ENCODE data around the gene CTU2. TPM values are rescaled to one million over a fixed set of nuclear protein-coding genes. Genes with fewer than 3 reads are reported as not detected.

Gene CTU2
- total RNA-seq, 1 donor from 2014 or later, result 20.8 TPM

- H3K27ac Mint-ChIP-seq (ENCODE audit: unreplicated experiment), result no peak overlapping the region
- H3K27me3 Mint-ChIP-seq (ENCODE audit: unreplicated experiment), result no peaks in the 10 kb centered on the region
- no peaks in the 10 kb centered on the region for H3K36me3 Mint-ChIP-seq (ENCODE audit: low read depth, unreplicated experiment)
- no peaks in the 10 kb centered on the region for H3K4me1 Mint-ChIP-seq (ENCODE audit: unreplicated experiment)
- H3K4me3 Mint-ChIP-seq (ENCODE audit: unreplicated experiment), result no peak overlapping the region
- DNase-seq (ENCODE audit: low spot score), result no peak
- TF ChIP-seq CTCF (IDR thresholded peaks at IDR 0.05; ENCODE audit: unreplicated experiment), result no peak
- H3K9me3 Mint-ChIP-seq (ENCODE audit: unreplicated experiment), result no peaks in the 10 kb centered on the region
Observed at GRCh38 chr16:88681709-88682451, 24.4 kb upstream of the CTU2 start.

GRCh38 chr16:88684569-88685155, 21.6 kb upstream of the CTU2 start:
- peaks cover 13% of the 10 kb centered on the region for H3K27me3 Mint-ChIP-seq (ENCODE audit: unreplicated experiment)
- H3K9me3 Mint-ChIP-seq (ENCODE audit: unreplicated experiment), result no peaks in the 10 kb centered on the region
- TF ChIP-seq CTCF (IDR thresholded peaks at IDR 0.05; ENCODE audit: unreplicated experiment), result no peak
- no peaks in the 10 kb centered on the region for H3K4me1 Mint-ChIP-seq (ENCODE audit: unreplicated experiment)
- no peak overlapping the region for H3K27ac Mint-ChIP-seq (ENCODE audit: unreplicated experiment)
- no peaks in the 10 kb centered on the region for H3K36me3 Mint-ChIP-seq (ENCODE audit: low read depth, unreplicated experiment)
- no peak overlapping the region for H3K4me3 Mint-ChIP-seq (ENCODE audit: unreplicated experiment)
- DNase-seq (ENCODE audit: low spot score), result no peak

DNA sequence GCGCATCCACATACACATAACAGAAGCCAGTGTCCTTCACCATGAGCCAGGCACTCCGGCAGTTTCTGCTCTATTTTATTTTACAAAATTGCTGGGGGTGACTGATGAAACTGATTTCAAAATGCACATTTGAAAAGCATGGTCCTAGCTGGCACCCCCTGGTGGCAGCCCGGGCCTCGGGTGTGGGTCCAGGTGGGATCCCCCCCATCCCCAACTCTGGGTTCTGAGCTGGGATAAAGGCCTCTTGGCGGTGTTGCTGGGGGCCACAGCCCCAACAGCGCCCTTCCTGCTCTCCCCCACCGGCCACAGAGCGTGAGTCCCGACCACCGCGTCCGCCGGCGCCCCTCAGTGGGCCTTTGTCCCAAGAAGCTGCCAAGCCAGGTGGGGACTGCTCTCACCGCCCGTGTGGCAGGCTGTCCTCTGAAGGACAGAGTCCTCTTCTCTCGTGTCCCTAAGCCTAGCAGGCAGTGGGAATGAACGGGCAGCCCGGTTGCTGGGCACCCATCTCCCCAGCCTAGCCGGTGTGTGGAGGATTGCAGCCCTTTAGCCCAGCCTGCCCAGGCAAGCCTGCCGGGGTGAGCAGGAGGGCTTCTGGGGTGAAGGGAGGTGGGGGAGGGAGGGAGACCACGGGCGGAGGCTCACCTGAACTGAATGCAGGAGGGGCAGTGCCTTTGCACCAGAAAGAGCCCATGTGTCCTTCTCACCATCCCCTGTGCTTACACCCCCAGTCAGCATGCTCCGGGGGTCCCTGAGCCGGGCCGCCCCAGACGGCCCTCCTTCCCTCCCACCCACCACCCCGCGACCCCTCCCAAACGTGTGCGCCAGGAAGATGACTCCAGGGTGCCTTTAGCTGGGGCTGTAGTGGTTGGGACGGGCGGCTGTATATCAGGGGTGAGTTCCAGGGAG, 20.9 kb upstream of the CTU2 start:
- Mint-ChIP-seq H3K27ac (ENCODE audit: unreplicated experiment) (no peak overlapping the region), H3K4me3 (ENCODE audit: unreplicated experiment) (no peak overlapping the region), H3K4me1 (ENCODE audit: unreplicated experiment) (no peaks in the 10 kb centered on the region), H3K9me3 (ENCODE audit: unreplicated experiment) (no peaks in the 10 kb centered on the region), H3K36me3 (ENCODE audit: low read depth, unreplicated experiment) (no peaks in the 10 kb centered on the region), H3K27me3 (ENCODE audit: unreplicated experiment) (peaks cover 15% of the 10 kb centered on the region)
- peak; percentile 45 for TF ChIP-seq CTCF (IDR thresholded peaks at IDR 0.05; ENCODE audit: unreplicated experiment)
- peak; percentile 54 for DNase-seq (ENCODE audit: low spot score)

DNA sequence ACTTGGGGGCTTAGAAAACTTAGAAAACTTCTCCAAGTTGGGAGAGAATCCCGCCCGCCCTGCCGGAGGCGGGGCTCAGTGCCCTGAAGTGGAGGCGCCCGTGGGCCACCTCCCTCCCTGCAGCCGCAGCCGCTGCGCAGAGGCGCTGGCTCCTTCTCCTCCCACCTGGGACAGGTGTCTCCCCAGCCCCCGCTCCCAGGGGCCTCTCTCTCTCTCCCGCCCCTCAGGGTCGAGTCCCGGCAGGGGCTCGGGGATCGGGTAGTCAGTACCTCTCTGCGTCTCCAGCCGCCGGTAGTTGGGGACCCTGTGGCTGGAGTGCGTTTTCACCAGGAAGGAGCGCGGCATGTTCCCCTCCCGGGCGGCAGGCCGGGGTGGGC, 20.3 kb upstream of the CTU2 start:
- Mint-ChIP-seq H3K4me1 (ENCODE audit: unreplicated experiment) (no peaks in the 10 kb centered on the region), H3K36me3 (ENCODE audit: low read depth, unreplicated experiment) (no peaks in the 10 kb centered on the region), H3K4me3 (ENCODE audit: unreplicated experiment) (no peak overlapping the region), H3K27me3 (ENCODE audit: unreplicated experiment) (peaks cover 17% of the 10 kb centered on the region), H3K27ac (ENCODE audit: unreplicated experiment) (no peak overlapping the region), H3K9me3 (ENCODE audit: unreplicated experiment) (no peaks in the 10 kb centered on the region)
- peak; percentile 11 for DNase-seq (ENCODE audit: low spot score)
- no peak for TF ChIP-seq CTCF (IDR thresholded peaks at IDR 0.05; ENCODE audit: unreplicated experiment)

Measured in endothelial cell (in vitro differentiated cells).